ENCODE data around the gene ADGRE2. TPM values are rescaled to one million over a fixed set of nuclear protein-coding genes. Genes with fewer than 3 reads are reported as not detected.

The ADGRE2 gene
- total RNA-seq, 1 experiment from 2014 or later: 1.2 TPM

- Mint-ChIP-seq H3K36me3 (ENCODE audit: insufficient read depth in 1 of 3, low read depth in 3 of 3) (peaks cover 8 to 17% (median 12%) of the 10 kb centered on the region in 3 experiments), H3K4me3 (no peak overlapping the region), H3K4me1 (peaks cover 7 to 12% of the 10 kb centered on the region in 2 experiments), H3K9me3 (peaks cover 24 to 74% of the 10 kb centered on the region in 2 experiments), H3K27me3 (ENCODE audit: low read depth) (no peaks in the 10 kb centered on the region; the same call in 1 of the 2 replicates), H3K27ac (no peak overlapping the region)
- H3K4me2 ChIP-seq (ENCODE audit: insufficient read depth, insufficient read length, low read length): no peak overlapping the region
- no peak overlapping the region for H3K56ac ChIP-seq (ENCODE audit: insufficient read length, low read depth, low read length)
- H3K27ac ChIP-seq (ENCODE audit: insufficient read length, low read depth, low read length): no peak overlapping the region
- H3K9ac ChIP-seq (ENCODE audit: extremely low read depth, insufficient read length, low read length): no peak overlapping the region
- no peak overlapping the region for H2BK15ac ChIP-seq (ENCODE audit: low read depth, low read length)
- H4K8ac ChIP-seq (replicated peaks; ENCODE audit: insufficient read length, low read depth, low read length): no peak overlapping the region
- no peak overlapping the region for H3K4ac ChIP-seq (ENCODE audit: low read depth, low read length)
- no peak overlapping the region for H4K5ac ChIP-seq (ENCODE audit: insufficient read length, low read depth, low read length)
- no peaks in the 10 kb centered on the region for H3K27me3 ChIP-seq (ENCODE audit: insufficient read depth, low read length)
- H3K14ac ChIP-seq (ENCODE audit: insufficient read depth, low read length): no peak overlapping the region
- no peaks in the 10 kb centered on the region for H3K9me3 ChIP-seq (ENCODE audit: control insufficient read depth, low read depth, low read length)
- no peak overlapping the region for H3T11ph ChIP-seq (ENCODE audit: low read length)
- no peaks in the 10 kb centered on the region for H4K20me1 ChIP-seq (ENCODE audit: control insufficient read depth, insufficient read depth, insufficient read length)
- TF ChIP-seq CTCF (conservative IDR thresholded peaks at IDR 0.05): no peak
- H2BK20ac ChIP-seq (ENCODE audit: low read depth, low read length, poor library complexity, severe bottlenecking): no peak overlapping the region
- no peak overlapping the region for H3K18ac ChIP-seq (ENCODE audit: insufficient read length, low read depth, low read length)
- DNase-seq: no peak
- no peaks in the 10 kb centered on the region for H3K79me2 ChIP-seq (ENCODE audit: insufficient read depth, low read length)
- H2BK12ac ChIP-seq (ENCODE audit: insufficient read length, low read depth, low read length): no peak overlapping the region
- no peaks in the 10 kb centered on the region for H3K23me2 ChIP-seq (ENCODE audit: insufficient read length, low read depth, low read length, poor library complexity, severe bottlenecking)
- H2BK120ac ChIP-seq (ENCODE audit: low read depth, low read length, poor library complexity, severe bottlenecking): no peak overlapping the region
- H4K91ac ChIP-seq (ENCODE audit: insufficient read length, low read depth, low read length): no peak overlapping the region
- H2AFZ ChIP-seq (ENCODE audit: low read length): no peak overlapping the region
- whole genome bisulfite sequencing (ENCODE audit: extremely low coverage, insufficient read length, low lambda C conversion rate): no CpG with 5 or more reads among the region's 9 CpGs
- H3K23ac ChIP-seq (ENCODE audit: insufficient read length, low read depth, low read length): no peak overlapping the region
- no peaks in the 10 kb centered on the region for H3K79me1 ChIP-seq (ENCODE audit: insufficient read depth, low read depth, low read length, poor library complexity, severe bottlenecking)
- no peaks in the 10 kb centered on the region; the same call in 1 of the 2 replicates for H3K4me1 ChIP-seq (ENCODE audit: insufficient read depth, low read length)
- H2AK5ac ChIP-seq (ENCODE audit: insufficient read length, low read length): no peak overlapping the region
- H2BK5ac ChIP-seq (ENCODE audit: insufficient read length, low read length): no peak overlapping the region
Measured at GRCh38 chr19:14764401-14764800, 14.0 kb downstream of the ADGRE2 start.
